NCI-H1105 (cell line): ENCODE results near the gene HADH.
"Not testable (repeated sequence)": the region's sequence is repeated elsewhere in the genome, so short reads cannot be mapped to it uniquely, and the experiment has no call there.

Experiments
- DNase-seq: peaks from one replicate; lab custom pipeline; 2025; lab: John Stamatoyannopoulos, UW

HADH gene

DNA sequence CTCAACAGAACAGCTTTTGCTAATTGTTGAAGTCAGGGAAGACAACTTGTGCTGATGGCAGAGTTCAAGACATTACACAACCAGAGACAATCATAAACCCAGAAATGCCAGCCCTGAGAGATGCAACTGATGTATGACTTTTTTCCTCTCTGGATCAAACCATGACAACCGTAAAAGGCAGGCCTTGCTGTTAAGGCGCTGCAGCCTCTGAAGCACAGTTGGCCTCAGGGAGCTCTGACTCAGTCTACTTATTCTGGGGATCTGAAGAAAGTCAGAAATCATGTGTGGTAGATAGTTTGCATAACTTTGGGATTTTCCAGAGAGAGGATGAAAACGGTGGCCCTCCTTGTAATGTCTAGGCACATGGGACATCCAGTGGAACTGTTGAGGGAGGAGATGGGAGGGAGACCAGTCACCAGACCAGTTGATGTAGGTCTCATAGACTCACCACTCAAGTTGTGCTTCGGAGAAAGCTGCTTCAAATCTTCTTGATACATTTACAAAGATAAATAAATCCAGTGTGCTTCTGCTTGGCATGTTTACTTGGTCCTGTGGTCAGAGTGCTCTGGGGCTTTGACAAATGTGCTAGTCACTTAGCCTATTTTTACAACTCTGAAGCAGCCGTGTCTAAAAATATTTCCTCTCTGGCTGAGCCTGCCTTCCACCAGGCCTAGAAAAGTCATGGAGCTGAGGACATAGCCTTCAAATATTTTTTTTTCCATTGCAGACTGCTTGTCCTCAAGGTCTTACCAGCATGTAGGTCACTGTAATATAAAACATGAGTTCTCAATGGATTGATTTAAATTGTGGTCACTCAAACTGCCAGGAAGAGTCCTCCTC lies 7.5 kb downstream of the HADH start:
- DNase-seq, result no peak

DNA sequence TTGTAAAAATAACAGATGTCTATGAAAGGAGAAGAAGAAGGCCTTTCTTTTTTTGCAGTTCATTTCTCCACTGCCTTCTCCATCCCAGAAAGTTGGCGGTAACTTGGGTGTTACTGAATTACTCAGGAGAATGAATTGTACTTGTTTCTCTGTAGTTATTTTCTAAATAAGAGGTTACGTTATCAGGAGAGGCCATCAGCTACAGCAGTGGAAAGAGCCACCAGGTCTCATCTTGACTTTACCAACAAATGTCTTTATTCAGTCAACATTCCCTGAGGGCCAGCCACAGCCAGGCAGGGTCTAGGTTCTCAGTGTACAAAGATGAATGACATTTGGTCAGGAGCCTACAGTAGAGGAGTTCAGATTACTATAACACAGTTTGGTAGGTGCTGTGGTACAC lies 8.1 kb downstream of the HADH start:
- DNase-seq, result no peak

DNA sequence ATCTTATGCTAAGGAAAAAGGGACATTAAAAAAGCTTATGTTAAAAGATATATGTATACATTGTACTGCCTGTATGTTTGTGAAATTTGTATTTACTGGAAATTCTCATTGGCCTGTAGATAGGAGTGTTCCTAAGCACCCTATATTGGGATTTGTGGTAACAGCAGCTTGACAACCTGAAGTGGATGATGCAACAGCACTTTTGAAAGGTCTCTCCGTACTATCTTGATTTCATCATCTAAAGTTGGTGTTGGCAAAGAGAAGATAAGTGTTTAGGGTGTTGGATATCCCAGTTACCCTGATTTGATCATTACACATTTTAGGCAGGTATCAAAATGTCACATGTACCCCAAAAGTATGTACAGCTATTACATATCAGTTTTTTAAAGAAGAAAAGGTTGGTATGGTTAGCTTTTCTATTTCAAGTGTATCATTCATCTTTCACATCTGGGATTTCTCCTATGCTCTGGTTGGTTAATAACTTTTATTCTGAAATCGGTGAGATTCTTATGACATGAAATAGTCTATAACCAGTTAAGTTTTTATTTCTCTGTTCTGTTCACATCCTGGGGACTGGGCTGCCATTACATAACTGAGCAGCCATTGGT lies 10.3 kb downstream of the HADH start:
- DNase-seq, result no peak

- no peak for DNase-seq
Measured at GRCh38 chr4:108001540-108002135, 11.9 kb downstream of the HADH start.

DNA sequence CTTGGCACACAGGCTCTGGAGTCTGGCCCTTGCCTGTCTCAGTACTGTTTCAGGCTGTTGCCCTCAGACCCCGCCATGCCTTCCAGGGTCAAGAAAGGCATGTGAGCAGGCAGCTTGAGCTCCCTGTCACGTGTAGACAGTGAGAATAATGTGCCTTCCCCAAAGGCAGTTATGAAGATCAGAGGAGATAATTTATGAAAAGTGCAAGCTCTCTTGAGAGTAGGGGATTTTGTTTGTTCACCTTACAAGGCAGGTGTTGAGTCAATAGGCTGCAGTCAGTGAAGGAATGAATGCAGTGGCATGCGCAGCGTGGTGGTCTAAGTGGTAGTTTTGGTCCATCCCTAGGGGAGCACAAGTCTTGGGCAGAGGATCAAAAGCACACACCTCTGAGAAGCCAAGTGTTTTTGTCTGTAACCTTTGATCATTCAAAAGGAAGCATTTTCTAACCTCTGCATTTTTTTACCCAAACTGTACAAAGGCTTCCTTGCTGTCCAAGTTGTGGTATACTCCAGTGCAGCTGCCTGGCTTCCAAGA lies 14.4 kb downstream of the HADH start:
- no peak for DNase-seq

DNA sequence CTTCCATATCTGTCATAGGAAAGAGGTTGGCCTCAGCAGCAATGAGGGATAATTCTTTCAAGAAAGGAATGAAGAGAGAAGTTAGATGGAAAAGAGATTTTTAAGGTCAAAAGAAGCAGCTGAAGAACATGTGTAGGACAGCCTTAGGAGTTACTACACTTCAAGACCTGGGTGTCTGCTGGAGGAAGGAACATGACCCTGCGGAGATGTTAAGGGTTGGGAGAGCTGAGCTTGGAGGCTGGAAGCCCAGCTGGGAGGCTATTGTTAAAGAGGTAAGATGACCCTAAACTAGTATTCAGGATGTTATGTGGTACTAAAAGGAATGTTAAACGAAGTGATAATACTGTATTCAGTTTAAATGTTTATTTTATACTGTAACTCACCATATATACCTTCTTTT lies 15.0 kb downstream of the HADH start:
- DNase-seq, result no peak

DNA sequence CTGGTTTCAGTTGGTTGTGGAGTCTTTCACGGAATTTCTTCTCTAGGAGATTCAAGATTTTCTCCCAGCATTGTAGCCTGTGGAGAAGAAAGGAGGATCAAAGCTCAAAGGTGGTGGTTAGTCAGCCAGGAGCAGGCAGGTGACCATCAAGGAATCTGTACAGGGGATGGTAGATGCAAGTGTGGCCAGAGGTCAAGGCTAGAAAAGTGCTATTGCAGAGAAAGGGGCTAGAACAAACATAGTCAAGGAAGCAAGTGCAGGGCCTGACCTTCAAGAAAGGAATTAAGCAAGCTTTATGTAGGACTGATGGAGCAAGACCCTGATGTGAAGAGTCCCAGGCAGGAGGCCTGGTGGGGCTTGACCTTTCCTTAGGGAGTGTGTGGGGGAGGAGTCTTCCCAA lies 16.1 kb downstream of the HADH start:
- no peak for DNase-seq

- no peak for DNase-seq
Measured at GRCh38 chr4:108006361-108006760, 16.7 kb downstream of the HADH start.

DNA sequence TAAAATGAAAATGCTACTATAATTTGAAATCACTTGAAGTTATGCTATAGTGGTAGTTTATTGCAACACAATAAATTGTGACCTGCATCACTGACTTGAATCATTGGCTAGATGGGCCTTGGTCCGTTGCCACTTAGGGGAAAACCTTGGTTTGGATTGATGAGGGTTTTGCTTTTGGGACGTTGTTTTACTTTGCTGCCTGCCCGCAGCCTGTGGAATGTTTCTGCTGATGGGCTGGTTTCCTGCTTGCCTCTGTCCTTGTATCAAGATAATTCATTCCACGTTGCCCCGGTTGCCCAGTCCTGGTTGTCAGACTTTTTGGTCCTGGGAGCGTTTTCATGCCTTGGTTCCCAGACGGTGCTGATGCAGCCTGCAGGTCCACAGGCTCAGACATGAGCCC lies 18.3 kb downstream of the HADH start:
- DNase-seq, result no peak

- DNase-seq, result no peak
Measured at GRCh38 chr4:108008721-108009120, 19.0 kb downstream of the HADH start.

- DNase-seq, result no peak
Measured at GRCh38 chr4:108010167-108010566, 20.5 kb downstream of the HADH start.

DNA sequence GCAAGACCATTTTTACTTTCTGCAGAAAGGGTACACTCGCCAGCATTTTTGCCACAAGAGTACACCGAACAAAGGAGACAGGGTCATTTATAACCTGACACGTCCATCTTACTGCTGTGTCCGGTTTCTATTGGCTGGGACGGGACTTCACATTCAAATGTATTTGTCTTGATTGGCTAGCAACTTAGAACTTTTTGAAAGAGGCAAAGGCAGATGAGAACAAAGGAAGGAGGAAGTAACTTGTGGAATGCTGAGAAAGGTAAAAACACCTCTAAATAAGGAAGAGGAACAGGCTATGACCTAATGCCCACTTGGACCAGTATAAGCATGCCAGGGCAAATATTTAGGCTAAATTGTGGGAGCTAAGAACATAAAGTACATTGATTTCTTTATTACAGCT lies 22.7 kb downstream of the HADH start:
- DNase-seq, result not testable (repeated sequence)

GRCh38 chr4:108013327-108013726 lies 23.6 kb downstream of the HADH start:
- DNase-seq, result no peak

DNA sequence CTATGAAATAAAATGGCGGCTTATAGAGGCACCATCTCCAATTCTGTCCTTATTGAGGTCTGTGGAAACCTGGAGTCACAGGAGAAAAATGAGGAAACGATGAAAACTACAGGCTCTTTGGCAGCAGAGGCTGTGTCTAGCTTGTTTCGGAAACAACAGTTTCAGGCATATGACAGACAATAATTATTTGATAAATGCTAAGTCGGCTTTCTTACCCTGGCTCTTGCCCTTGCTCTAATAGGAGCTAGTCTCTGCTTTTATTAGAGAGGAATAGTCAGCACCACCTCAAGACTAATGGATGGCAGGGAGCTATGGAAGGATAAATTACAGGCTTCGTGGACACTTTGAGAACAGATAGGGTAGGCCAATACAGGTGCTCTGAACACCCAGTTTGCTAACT lies 24.3 kb downstream of the HADH start:
- no peak for DNase-seq

DNA sequence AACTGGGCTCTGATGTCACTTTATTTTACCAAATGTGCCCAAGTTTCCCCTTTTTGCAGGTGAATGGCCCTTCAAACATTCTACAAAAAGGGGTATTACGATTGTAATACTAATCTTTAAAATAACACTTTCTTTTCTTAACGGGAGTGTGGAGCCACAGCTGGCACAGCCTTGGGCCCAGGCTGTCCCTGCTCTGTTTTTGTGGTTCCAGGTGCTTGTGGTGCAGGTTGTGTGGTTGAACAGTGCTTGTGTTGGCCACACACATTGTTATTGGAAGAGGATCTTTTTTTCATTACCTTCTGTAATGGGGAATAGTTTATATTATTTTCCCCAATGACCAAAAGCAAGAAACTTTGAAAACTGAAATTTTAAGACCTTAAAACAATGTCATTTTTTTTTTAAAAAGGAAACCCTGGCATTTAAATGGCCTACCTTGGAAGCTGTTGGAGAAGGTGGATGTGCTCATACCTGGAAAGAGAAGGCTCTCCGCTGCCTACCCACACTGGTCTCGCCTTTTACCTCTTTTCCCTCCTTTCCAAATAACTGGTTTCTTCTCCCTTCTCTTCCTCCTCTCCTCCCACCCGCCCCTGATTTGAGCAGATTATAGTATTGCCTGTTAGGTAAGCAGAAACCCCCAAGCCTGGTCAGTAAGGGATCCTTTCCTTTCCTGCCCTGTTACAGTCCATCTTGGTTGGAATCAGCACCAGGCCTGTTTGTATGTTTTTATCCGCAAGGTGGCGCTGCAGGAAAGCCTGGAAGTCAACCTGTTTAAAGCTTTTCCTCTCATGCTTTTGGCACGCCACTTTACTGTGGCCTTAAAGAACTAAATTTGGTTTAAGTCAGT lies 28.6 kb downstream of the HADH start:
- DNase-seq, result peak; percentile 40

- no peak for DNase-seq
Measured at GRCh38 chr4:108018884-108019187, 29.1 kb downstream of the HADH start.

DNA sequence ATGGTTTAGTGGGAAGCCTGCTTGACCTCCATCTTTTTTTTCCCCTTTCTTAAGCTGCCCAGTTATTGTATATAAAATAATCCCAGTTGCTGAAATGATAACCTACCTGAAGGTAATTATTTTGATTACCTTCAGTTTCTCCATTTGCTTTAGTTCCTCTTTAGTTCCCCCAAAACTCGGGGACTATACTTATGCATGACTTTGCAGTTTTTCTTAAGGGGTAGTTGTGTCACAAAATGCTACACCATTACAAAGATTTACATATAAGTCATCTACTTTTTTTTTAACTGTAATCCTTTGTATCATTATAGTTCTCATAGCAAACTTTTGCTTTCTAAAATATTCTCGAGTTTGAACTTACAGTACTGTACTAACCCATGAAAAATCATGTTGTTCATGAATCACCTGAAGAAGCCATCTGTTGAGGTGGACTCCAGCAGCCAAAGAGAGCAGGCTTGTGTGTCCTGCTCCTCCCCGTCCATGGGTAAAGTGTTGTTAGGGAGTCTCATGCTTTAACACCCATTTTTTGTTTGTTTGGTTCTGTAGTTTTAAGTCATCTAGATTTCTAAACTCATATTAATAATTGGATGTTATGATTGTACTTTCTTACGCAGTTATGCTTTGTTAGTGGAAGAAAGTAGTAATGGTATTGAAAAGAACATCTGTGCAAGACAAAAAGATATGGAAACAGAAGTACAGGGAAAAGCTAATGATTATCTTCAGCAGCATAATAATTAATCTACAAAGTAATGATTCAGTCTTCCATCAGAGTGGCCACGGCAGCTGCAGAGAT lies 34.6 kb downstream of the HADH start:
- DNase-seq, result no peak

- no peak for DNase-seq
Measured at GRCh38 chr4:108024878-108025165, 35.1 kb downstream of the HADH start.

DNA sequence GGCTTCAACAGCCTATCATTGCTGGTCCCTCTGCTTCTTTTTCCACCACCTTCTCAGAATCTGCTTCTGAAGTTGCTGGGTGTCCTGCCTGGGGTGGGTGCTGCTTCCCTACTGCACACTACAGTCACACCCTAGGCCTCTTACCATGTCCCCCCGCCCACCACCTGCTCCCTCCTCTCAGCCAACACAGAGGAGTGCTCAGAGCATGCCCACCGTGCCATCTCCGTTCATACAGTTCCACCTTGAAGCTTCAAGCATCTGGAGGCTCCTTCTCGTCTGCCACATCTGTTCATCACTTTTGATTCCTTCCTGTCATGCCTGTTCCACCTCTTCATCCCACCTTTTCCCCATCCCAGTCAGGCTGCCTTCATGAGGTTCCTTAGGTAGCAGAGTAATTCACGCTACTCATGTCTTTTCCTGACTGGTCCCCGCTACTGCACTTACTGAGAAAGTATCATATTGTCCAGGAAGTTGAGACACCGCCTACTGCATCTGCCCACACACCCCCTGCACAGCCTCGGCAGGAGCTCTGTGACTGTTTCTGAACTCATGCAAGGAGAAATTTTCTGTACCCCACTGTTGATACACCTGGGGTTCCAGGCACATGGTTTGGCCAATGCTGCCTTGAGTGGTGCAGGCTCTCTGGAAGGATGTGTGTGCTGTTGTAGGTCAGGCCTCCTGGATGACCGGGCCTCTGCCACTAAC lies 39.5 kb downstream of the HADH start:
- DNase-seq, result no peak

GRCh38 chr4:108029731-108030130 lies 40.0 kb downstream of the HADH start:
- no peak for DNase-seq

GRCh38 chr4:108030332-108030731 lies 40.6 kb downstream of the HADH start:
- DNase-seq, result peak; percentile 10
